BJ (cell line): Measurements from ENCODE around the gene ABHD4. TPM values are rescaled to one million over a fixed set of nuclear protein-coding genes. Genes with fewer than 3 reads are reported as not detected.

ENCODE experiments used
- CTCF ChIA-PET: fragments of 350-600 bp; formaldehyde crosslinking; extraction: SDS; loops from one replicate; lab custom pipeline; 2021; ENCODE audit warnings: antibody characterized with exemption, inconsistent platforms; lab: Yijun Ruan, JAX
- POLR2A ChIA-PET: fragments of 300-600 bp; sonication (Branson Sonifier 250); formaldehyde crosslinking; extraction: SDS; loops from one replicate; lab custom pipeline; 2021; ENCODE audit warnings: antibody characterized with exemption; lab: Charles Lee
- DNase-seq: peaks from one replicate; pipeline ENCODE4 v3.0.0-alpha.2; 2011; ENCODE audit warnings: low read depth
- H3K27me3 ChIP-seq: 2 replicates; pipeline ENCODE4 v1.6.0; 2011; ENCODE audit warnings: low read length; ENCODE audit not compliant: control insufficient read depth, insufficient read depth
- H3K36me3 ChIP-seq: 2 replicates; pipeline ENCODE4 v1.5.1; 2011; ENCODE audit warnings: low read length; ENCODE audit not compliant: control insufficient read depth, insufficient read depth
- H3K4me3 ChIP-seq: 2 replicates; pipeline ENCODE4 v1.5.1; 2011; ENCODE audit warnings: low read depth, mild to moderate bottlenecking, control low read depth, low read length
- CTCF ChIP-seq: IDR thresholded peaks from 2 replicates; pipeline ENCODE4 v1.5.1; 2011; ENCODE audit warnings: low read depth, mild to moderate bottlenecking, control low read depth, inconsistent platforms, low read length, moderate library complexity; ENCODE audit not compliant: insufficient read depth
- polyA plus RNA-seq: library from polyadenylated mRNA; depleted of rRNA; stranded (reverse); fragments of >200 nt; gene quantifications from 2 replicates; pipeline ENCODE4 v1.2.3, GENCODE V29; 2011

Gene ABHD4
- polyA plus RNA-seq, 1 experiment = 115 TPM

GRCh38 chr14:22555384-22556011, 42.6 kb upstream of the ABHD4 start:
- Histone ChIP-seq H3K27me3 (no peaks in the 10 kb centered on the region), H3K36me3 (no peaks in the 10 kb centered on the region), H3K4me3 (no peak overlapping the region)
- DNase-seq = no peak
- CTCF ChIA-PET = interaction anchor here (0.6 to 3.1 kb wide), 27 partner anchors 9 to 521 kb away, joined by 3 to 36 read pairs (median 7); no protein-coding TSS in a partner anchor
- POLR2A ChIA-PET = interaction anchor here (0.6 kb wide), 1 partner anchor 53 kb away, joined by 3 read pairs; no protein-coding TSS in a partner anchor
- no peak for TF ChIP-seq CTCF

- ChIA-PET POLR2A (no interaction called here), CTCF (interaction anchor here (0.6 to 3.1 kb wide), 56 partner anchors 9 to 738 kb away, joined by 3 to 36 read pairs (median 4); partner anchors contain the start of genes MMP14 and SLC7A7)
- Histone ChIP-seq H3K4me3 (no peak overlapping the region), H3K27me3 (no peaks in the 10 kb centered on the region), H3K36me3 (no peaks in the 10 kb centered on the region)
- no peak for DNase-seq
- no peak for TF ChIP-seq CTCF
Measured at GRCh38 chr14:22556021-22556989, 41.8 kb upstream of the ABHD4 start.

- Histone ChIP-seq H3K36me3 (no peaks in the 10 kb centered on the region), H3K4me3 (peak overlapping the region; percentile 22), H3K27me3 (no peaks in the 10 kb centered on the region)
- POLR2A ChIA-PET = no interaction called here
- DNase-seq = no peak
- TF ChIP-seq CTCF = peak; percentile 96
- CTCF ChIA-PET = interaction anchor here (0.6 to 3.1 kb wide), 52 partner anchors 8 to 738 kb away, joined by 3 to 36 read pairs (median 4); partner anchors contain the start of genes MMP14 and SLC7A7
Measured at GRCh38 chr14:22556990-22557623, 41.0 kb upstream of the ABHD4 start.

- DNase-seq = no peak
- Histone ChIP-seq H3K27me3 (no peaks in the 10 kb centered on the region), H3K4me3 (no peak overlapping the region), H3K36me3 (no peaks in the 10 kb centered on the region)
- POLR2A ChIA-PET = interaction anchor here (0.6 kb wide), 1 partner anchor 264 kb away, joined by 14 read pairs; no protein-coding TSS in a partner anchor
- CTCF ChIA-PET = interaction anchor here (0.7 to 3.9 kb wide), 8 partner anchors 9 to 341 kb away, joined by 3 to 23 read pairs (median 5); no protein-coding TSS in a partner anchor
- TF ChIP-seq CTCF = no peak
Measured at GRCh38 chr14:22557846-22558220, 40.3 kb upstream of the ABHD4 start.
